Gastrocnemius medialis (tissue), 4 donors: ENCODE data around the gene C11orf24.

ENCODE experiments used
- CTCF ChIP-seq, 5 experiments: fragments of 450-650 bp in 3 of 5; fragments of 200-600 bp in 2 of 5; sonication (generic) in 2 of 5; IDR thresholded peaks in 4 of 5; conservative IDR thresholded peaks in 1 of 5; 1 replicate in 4 of 5; 2 replicates in 1 of 5; pipeline ENCODE4 v1.5.1; 2016 to 2019; ENCODE audit warnings: antibody characterized with exemption in 5 of 5, mild to moderate bottlenecking in 3 of 5, moderate library complexity in 3 of 5
- POLR2A ChIP-seq, 2 donors: fragments of 450-650 bp; IDR thresholded peaks; one replicate each; pipeline ENCODE4 v1.6.1; 2017; ENCODE audit warnings: antibody characterized with exemption in 2 of 2, mild to moderate bottlenecking in 2 of 2, moderate library complexity in 2 of 2

- TF ChIP-seq POLR2A (IDR thresholded peaks at IDR 0.05), result no peak
- no peak for TF ChIP-seq CTCF (IDR thresholded peaks at IDR 0.05 in 4 of 5, conservative IDR thresholded peaks at IDR 0.05 in 1 of 5)
These were observed 43.6 kb upstream of the C11orf24 start for GRCh38 chr11:68315171-68315920.
